Purkinje cell (primary cell): ENCODE measurements around the gene CPEB2. TPM values are rescaled to one million over a fixed set of nuclear protein-coding genes. Genes with fewer than 3 reads are reported as not detected.

ENCODE experiments used
- polyA plus RNA-seq: library from polyadenylated mRNA; unstranded; fragments of >200 nt; fragmentation: Nextera tagmentation; gene quantifications from 2 replicates; pipeline ENCODE4 v1.2.1, GENCODE V29; 2014

CPEB2 gene
- polyA plus RNA-seq, result 7.3 and 11.5 TPM in 2 replicates

DNA sequence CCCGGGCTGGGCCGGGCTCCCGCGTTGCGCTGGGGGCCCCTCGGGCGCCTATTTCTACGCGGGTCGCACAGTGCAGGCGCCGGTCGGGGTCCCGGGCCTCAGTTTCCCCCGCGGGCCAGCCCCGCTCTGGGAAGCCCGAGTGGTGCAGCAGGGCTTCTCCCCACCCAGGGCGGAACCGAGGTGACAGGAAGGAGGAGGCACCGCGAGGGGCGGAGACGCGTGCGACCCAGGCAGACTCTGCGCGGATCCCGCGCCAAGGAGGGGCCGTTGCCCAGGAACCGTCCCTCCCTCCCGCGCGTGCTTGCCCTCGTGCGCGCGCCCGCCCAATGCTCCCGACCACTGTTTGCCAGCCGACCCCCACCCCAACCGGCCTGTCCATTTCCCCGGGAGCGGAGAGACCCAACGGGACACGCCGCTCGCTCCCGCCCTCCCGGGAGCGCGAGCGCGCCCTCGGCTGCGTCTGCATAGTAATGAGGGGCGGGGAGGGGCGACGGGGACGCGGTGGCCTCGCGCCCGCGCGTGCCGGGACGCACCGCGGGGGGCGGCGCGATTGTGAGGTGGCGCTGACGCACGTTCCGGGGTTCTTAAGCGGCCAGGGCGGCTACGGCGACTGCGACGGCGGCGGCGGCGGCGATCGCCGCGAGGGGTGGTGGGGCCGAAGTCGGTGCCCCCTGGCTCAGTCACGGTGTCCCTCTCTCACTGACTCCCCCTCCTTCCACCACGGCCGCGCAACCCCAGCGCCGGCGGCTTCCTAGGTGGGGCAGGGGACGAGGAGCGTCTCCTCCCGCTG lies at the start of gene CPEB2:
CPEB2 (plus strand) TSS at position 613 of the 790 bp plus-strand sequence. CDS start 193 bp downstream, outside the sequence.

